HL-60/S4 treated with retinoic acid at 250 ng/mL for 4 days and 3 days (cell line): ENCODE data around the gene DLEU7.

Experiments used
- in situ Hi-C: fragments of 300-500 bp; cut with MboI; formaldehyde crosslinking; loops from 2 replicates; pipeline ENCODE4 v1.7.0; 2022; ENCODE audit warnings: low sequenced_read_pairs

The DLEU7 gene

GRCh38 chr13:50844084-50844875 lies 788 bp upstream of the DLEU7 start:
- in situ Hi-C loops: no loop called here

GRCh38 chr13:50842990-50843256 lies 569 bp downstream of the DLEU7 start:
- in situ Hi-C loops: no loop called here

- in situ Hi-C loops: no loop called here
Measured at GRCh38 chr13:50842251-50842989, 1.1 kb downstream of the DLEU7 start.

GRCh38 chr13:50841786-50842185 lies 1.7 kb downstream of the DLEU7 start:
- in situ Hi-C loops: no loop called here

- in situ Hi-C loops: no loop called here
Measured at GRCh38 chr13:50840284-50840683, 3.2 kb downstream of the DLEU7 start.

GRCh38 chr13:50839828-50840227 lies 3.7 kb downstream of the DLEU7 start:
- in situ Hi-C loops: no loop called here

- in situ Hi-C loops: no loop called here
Measured at GRCh38 chr13:50838701-50839100, 4.8 kb downstream of the DLEU7 start.

GRCh38 chr13:50838031-50838430 lies 5.5 kb downstream of the DLEU7 start:
- in situ Hi-C loops: no loop called here

- in situ Hi-C loops: no loop called here
Measured at GRCh38 chr13:50831512-50831911, 12.0 kb downstream of the DLEU7 start.

- in situ Hi-C loops: no loop called here
Measured at GRCh38 chr13:50829896-50830295, 13.6 kb downstream of the DLEU7 start.

GRCh38 chr13:50829226-50829625 lies 14.3 kb downstream of the DLEU7 start:
- in situ Hi-C loops: no loop called here

GRCh38 chr13:50826035-50826434 lies 17.5 kb downstream of the DLEU7 start:
- in situ Hi-C loops: no loop called here

- in situ Hi-C loops: loop anchor here (25.0 kb wide), 1 partner anchor 825 kb away; the partner anchor contains the start of gene TRIM13
Measured at GRCh38 chr13:50812242-50812641, 31.2 kb downstream of the DLEU7 start.

GRCh38 chr13:50810998-50811397 lies 32.5 kb downstream of the DLEU7 start:
- in situ Hi-C loops: loop anchor here (25.0 kb wide), 1 partner anchor 824 kb away; the partner anchor contains the start of gene TRIM13

- in situ Hi-C loops: loop anchor here (25.0 kb wide), 1 partner anchor 823 kb away; the partner anchor contains the start of gene TRIM13
Measured at GRCh38 chr13:50810468-50810867, 33.0 kb downstream of the DLEU7 start.

- in situ Hi-C loops: loop anchor here (25.0 kb wide), 1 partner anchor 822 kb away; the partner anchor contains the start of gene TRIM13
Measured at GRCh38 chr13:50809133-50810090, 34.1 kb downstream of the DLEU7 start.

GRCh38 chr13:50805805-50806204 lies 37.7 kb downstream of the DLEU7 start:
- in situ Hi-C loops: loop anchor here (25.0 kb wide), 1 partner anchor 819 kb away; the partner anchor contains the start of gene TRIM13

GRCh38 chr13:50801087-50801931 lies 42.2 kb downstream of the DLEU7 start:
- in situ Hi-C loops: loop anchor here (25.0 kb wide), 1 partner anchor 814 kb away; the partner anchor contains the start of gene TRIM13

GRCh38 chr13:50800091-50800739 lies 43.3 kb downstream of the DLEU7 start:
- in situ Hi-C loops: loop anchor here (25.0 kb wide), 1 partner anchor 813 kb away; the partner anchor contains the start of gene TRIM13
